Tibial nerve (tissue), 4 donors: Measurements from ENCODE around the gene CFAP161. TPM values are rescaled to one million over a fixed set of nuclear protein-coding genes. Genes with fewer than 3 reads are reported as not detected.

Experiments used
- DNase-seq, 2 donors: peaks; one replicate each; pipeline ENCODE4 v3.0.0-alpha.2; 2019; ENCODE audit warnings: low spot score in 2 of 2
- H3K27ac ChIP-seq, 4 donors: fragments of 200-600 bp; sonication (generic) in 3 of 4; one replicate each; pipeline ENCODE4 v1.5.1; 2017 to 2019; ENCODE audit warnings: mild to moderate bottlenecking in 1 of 4
- H3K27me3 ChIP-seq, 2 donors: fragments of 200-600 bp; sonication (generic) in 1 of 2; one replicate each; pipeline versions ENCODE4 v1.5.1 to v1.6.0; 2017 to 2019
- H3K36me3 ChIP-seq, 3 donors: fragments of 200-600 bp; sonication (generic); one replicate each; pipeline ENCODE4 v1.5.1; 2018 to 2019
- H3K4me1 ChIP-seq, 4 donors: fragments of 200-600 bp; sonication (generic) in 3 of 4; one replicate each; pipeline ENCODE4 v1.5.1; 2017 to 2019
- H3K4me3 ChIP-seq, 4 donors: fragments of 200-600 bp; sonication (generic) in 3 of 4; one replicate each; pipeline ENCODE4 v1.5.1; 2017 to 2019; ENCODE audit warnings: mild to moderate bottlenecking in 1 of 4, moderate library complexity in 1 of 4
- H3K9me3 ChIP-seq, 4 donors: fragments of 200-600 bp; sonication (generic) in 3 of 4; one replicate each; pipeline ENCODE4 v1.5.1; 2017 to 2019
- EP300 ChIP-seq, 2 donors: sonication (generic); formaldehyde crosslinking; IDR thresholded peaks; one replicate each; pipeline ENCODE4 v1.6.1; 2017; ENCODE audit warnings: antibody characterized with exemption in 2 of 2, mild to moderate bottlenecking in 1 of 2
- POLR2A ChIP-seq, 2 donors: fragments of 450-650 bp; IDR thresholded peaks; one replicate each; pipeline ENCODE4 v1.6.1; 2017; ENCODE audit warnings: antibody characterized with exemption in 2 of 2, mild to moderate bottlenecking in 2 of 2, moderate library complexity in 2 of 2
- WGBS, 2 donors: methylation state at CpG; one replicate each; pipeline ENCODE4 v1.1.5; 2018; 5-methylcytosine and 5-hydroxymethylcytosine counted together
- total RNA-seq, 4 donors: library from RNA; depleted of rRNA; stranded (reverse); fragments of >200 nt; gene quantifications; one replicate each; pipeline ENCODE4 v1.1.0, GENCODE V29; 2016
- TF ChIP-seq, protein P1 (sequence below), 5 experiments: fragments of 200-600 bp in 3 of 5; fragments of 450-650 bp in 2 of 5; sonication (generic) in 3 of 5; IDR thresholded peaks; one replicate each; pipeline ENCODE4 v1.5.1; 2016 to 2019; ENCODE audit warnings: antibody characterized with exemption in 5 of 5, mild to moderate bottlenecking in 3 of 5, moderate library complexity in 2 of 5

Gene CFAP161
- total RNA-seq, 4 donors from 2014 or later = 0.39 to 0.90 (median 0.63) TPM; not detected in 1

DNA sequence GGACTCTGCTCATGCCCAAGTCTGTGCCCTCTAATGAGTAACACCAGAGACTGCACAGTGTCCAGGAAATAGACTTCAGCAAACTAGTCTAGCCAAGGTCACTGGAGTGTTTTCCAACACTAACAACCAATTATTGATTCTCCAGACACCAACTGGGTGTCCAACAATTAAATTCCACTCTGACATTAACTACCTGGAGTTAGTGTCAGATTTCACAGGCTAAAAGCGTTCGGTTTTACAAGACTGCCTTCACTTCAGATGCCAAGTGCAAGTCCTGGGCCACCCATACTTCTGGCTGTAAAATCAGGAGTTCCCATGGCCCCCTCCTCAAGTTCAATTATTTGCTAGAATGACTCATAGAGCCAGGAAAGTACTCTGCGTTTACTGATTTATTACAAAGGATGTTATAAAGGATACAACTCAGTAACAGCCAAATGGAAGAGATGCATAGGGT is 20.8 kb upstream of the CFAP161 start:
- H3K36me3 ChIP-seq = no peaks in the 10 kb centered on the region
- WGBS, 2 donors = 28 to 29% methylated on average over 3 of the region's 3 CpGs
- no peaks in the 10 kb centered on the region for H3K9me3 ChIP-seq
- H3K4me1 ChIP-seq = peaks cover 0 to 13% (median 0%) of the 10 kb centered on the region in 4 donors
- TF ChIP-seq POLR2A (IDR thresholded peaks at IDR 0.05) = no peak
- TF ChIP-seq EP300 (IDR thresholded peaks at IDR 0.05) = no peak
- TF ChIP-seq, protein P1, sequence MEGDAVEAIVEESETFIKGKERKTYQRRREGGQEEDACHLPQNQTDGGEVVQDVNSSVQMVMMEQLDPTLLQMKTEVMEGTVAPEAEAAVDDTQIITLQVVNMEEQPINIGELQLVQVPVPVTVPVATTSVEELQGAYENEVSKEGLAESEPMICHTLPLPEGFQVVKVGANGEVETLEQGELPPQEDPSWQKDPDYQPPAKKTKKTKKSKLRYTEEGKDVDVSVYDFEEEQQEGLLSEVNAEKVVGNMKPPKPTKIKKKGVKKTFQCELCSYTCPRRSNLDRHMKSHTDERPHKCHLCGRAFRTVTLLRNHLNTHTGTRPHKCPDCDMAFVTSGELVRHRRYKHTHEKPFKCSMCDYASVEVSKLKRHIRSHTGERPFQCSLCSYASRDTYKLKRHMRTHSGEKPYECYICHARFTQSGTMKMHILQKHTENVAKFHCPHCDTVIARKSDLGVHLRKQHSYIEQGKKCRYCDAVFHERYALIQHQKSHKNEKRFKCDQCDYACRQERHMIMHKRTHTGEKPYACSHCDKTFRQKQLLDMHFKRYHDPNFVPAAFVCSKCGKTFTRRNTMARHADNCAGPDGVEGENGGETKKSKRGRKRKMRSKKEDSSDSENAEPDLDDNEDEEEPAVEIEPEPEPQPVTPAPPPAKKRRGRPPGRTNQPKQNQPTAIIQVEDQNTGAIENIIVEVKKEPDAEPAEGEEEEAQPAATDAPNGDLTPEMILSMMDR (IDR thresholded peaks at IDR 0.05) = no peak
- peaks cover 0 to 14% of the 10 kb centered on the region in 2 donors for H3K27me3 ChIP-seq
- no peak overlapping the region for H3K4me3 ChIP-seq
- H3K27ac ChIP-seq = no peak overlapping the region
- no peak for DNase-seq

DNA sequence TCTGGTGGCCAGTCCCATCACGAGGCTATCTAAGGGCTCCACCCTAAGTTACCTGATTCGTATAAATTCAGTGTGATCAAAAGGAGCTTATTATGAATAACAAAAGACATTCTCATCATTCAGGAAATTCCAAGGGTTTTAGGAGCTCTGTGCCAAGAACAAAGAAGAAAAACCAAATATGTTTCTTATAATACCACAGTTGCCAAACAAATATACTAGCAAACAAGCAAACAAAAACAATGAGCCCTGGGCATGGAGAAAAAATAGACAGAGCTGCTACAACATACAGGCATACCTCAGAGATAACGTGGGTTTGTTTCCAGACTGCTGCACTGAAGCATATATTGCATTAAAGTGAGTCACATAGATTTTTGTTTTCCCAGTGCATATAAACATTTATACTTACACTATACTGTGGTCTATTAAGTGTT is 20.2 kb upstream of the CFAP161 start:
- WGBS, 2 donors = 42 to 49% methylated on average over 3 of the region's 3 CpGs
- H3K4me1 ChIP-seq = peaks cover 0 to 16% (median 0%) of the 10 kb centered on the region in 4 donors
- no peaks in the 10 kb centered on the region for H3K9me3 ChIP-seq
- H3K27ac ChIP-seq = no peak overlapping the region
- H3K36me3 ChIP-seq = no peaks in the 10 kb centered on the region
- H3K27me3 ChIP-seq = peaks cover 0 to 21% of the 10 kb centered on the region in 2 donors
- TF ChIP-seq, protein P1 (IDR thresholded peaks at IDR 0.05) = no peak
- TF ChIP-seq EP300 (IDR thresholded peaks at IDR 0.05) = no peak
- TF ChIP-seq POLR2A (IDR thresholded peaks at IDR 0.05) = no peak
- H3K4me3 ChIP-seq = no peak overlapping the region
- no peak for DNase-seq

DNA sequence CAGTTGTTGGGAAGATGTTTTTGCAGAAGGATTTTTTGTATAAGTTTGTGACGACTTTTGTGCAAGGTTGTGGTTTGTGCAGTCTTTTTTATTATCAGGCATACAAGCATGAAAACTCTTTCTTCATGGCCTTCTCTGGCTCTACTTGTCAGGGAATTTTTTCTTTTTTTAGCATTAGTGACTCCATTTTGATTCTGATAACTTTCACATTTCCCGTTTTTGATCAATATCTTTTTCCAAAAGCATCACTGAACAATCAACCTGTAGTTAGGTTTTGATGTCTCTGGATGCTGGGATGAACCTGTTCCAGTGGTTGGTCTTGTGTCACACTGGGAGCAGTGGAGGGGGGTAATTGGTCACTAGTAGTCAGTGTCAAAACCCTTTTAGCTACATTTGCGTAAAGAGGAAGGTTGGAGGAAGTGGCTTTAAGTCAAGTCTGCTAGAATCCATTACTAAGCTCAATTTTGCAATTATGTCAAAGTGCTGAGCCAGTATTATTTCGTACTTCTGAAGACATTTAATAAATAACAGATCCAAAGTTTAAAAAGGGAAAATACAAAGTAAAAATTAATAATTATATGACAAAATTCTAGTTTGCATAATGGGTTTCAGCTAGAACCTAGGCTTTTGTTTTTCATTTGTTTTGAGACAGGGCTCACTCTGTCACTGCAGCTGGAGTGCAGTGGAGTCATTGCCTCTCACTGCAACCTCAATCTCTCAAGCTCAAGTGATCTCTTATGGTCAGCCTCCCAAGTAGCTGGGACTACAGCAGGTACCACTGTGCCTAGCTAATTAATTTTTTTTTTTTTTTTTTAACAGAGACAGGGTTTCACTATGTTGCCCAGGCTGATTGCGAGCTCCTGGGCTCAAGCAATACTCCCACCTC is 18.8 kb upstream of the CFAP161 start:
- TF ChIP-seq, protein P1 (IDR thresholded peaks at IDR 0.05) = no peak
- peak in 1 of 2 donors; percentile 39 for TF ChIP-seq EP300 (IDR thresholded peaks at IDR 0.05)
- H3K27ac ChIP-seq = no peak overlapping the region
- H3K27me3 ChIP-seq = peaks cover 3 to 34% of the 10 kb centered on the region in 2 donors
- H3K4me1 ChIP-seq = peaks cover 0 to 16% (median 0%) of the 10 kb centered on the region in 4 donors
- no peaks in the 10 kb centered on the region for H3K36me3 ChIP-seq
- no peaks in the 10 kb centered on the region for H3K9me3 ChIP-seq
- DNase-seq = no peak
- WGBS, 2 donors = 85 to 90% methylated on average over 5 of the region's 5 CpGs
- no peak overlapping the region for H3K4me3 ChIP-seq

DNA sequence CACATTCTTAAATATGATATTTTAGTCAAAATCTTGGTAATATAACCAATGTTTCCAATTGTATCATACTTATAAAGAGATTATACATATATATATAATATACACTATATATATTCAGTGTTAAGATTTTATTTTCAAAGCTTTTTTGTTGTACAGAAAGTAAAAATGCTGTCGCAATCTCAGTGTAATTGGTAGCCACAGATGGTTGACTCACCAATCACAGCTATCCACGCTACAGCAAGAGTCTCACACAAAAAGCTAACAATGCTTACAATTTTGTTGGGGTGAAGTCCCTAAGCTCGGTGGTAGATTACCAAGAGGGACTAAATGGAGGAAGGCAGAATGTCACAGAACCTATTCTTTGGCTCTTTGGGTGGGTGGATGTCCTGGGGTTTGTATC is 16.9 kb upstream of the CFAP161 start:
- no peak for DNase-seq
- TF ChIP-seq EP300 (IDR thresholded peaks at IDR 0.05) (no peak), POLR2A (IDR thresholded peaks at IDR 0.05) (no peak)
- TF ChIP-seq, protein P1 (IDR thresholded peaks at IDR 0.05) = no peak
- Histone ChIP-seq H3K4me3 (no peak overlapping the region), H3K9me3 (no peaks in the 10 kb centered on the region), H3K27me3 (peaks cover 3 to 50% of the 10 kb centered on the region in 2 donors), H3K36me3 (no peaks in the 10 kb centered on the region), H3K4me1 (peaks cover 0 to 7% (median 0%) of the 10 kb centered on the region in 4 donors), H3K27ac (no peak overlapping the region)
- WGBS, 2 donors = 87 to 88% methylated on average over 3 of the region's 3 CpGs

DNA sequence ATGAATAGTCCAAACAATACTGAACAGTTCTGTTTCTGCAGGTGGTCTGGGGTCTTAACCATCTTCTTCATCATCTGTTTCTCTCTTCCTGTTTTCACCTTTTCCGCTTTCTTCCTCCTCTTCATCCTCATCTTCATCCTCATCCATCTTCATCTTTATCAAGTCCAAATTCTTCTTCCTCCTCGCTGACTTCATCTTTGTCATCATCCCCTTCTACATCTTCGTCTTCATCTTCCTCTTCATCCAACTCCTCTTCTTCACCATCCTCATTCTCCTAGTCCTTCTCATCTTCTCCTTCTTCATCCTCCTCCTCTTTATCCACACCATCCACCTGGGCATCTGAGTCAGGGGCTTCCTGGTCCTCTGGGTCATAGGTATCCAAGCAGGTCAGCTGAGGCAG is 16.5 kb upstream of the CFAP161 start:
- peaks cover 3 to 55% of the 10 kb centered on the region in 2 donors for H3K27me3 ChIP-seq
- no peak overlapping the region for H3K4me3 ChIP-seq
- peaks cover 0 to 3% (median 0%) of the 10 kb centered on the region in 4 donors for H3K4me1 ChIP-seq
- no peak for TF ChIP-seq POLR2A (IDR thresholded peaks at IDR 0.05)
- no peak for TF ChIP-seq EP300 (IDR thresholded peaks at IDR 0.05)
- 74 to 97% methylated on average over 3 of the region's 3 CpGs for WGBS, 2 donors
- H3K27ac ChIP-seq = no peak overlapping the region
- H3K36me3 ChIP-seq = no peaks in the 10 kb centered on the region
- no peaks in the 10 kb centered on the region for H3K9me3 ChIP-seq
- DNase-seq = no peak
